Mucosa of rectum (tissue), 2 donors: ENCODE results near the gene TSPAN12.

Source experiments
- H3K27ac ChIP-seq, 2 donors: one replicate each; pipeline ENCODE4 v1.7.0; 2013; ENCODE audit warnings: inconsistent platforms in 2 of 2, low read depth in 2 of 2, low read length in 2 of 2
- H3K27me3 ChIP-seq, 2 donors: one replicate each; pipeline ENCODE4 v1.7.0; 2013; ENCODE audit warnings: low read length in 2 of 2; ENCODE audit not compliant: control insufficient read depth in 2 of 2, insufficient read depth in 2 of 2
- H3K36me3 ChIP-seq, 2 donors: one replicate each; pipeline ENCODE4 v1.7.0; 2013; ENCODE audit warnings: low read length in 2 of 2; ENCODE audit not compliant: control insufficient read depth in 2 of 2, insufficient read depth in 2 of 2
- H3K4me1 ChIP-seq, 2 donors: one replicate each; pipeline ENCODE4 v1.7.0; 2013; ENCODE audit warnings: low read length in 2 of 2, mild to moderate bottlenecking in 1 of 2; ENCODE audit not compliant: control insufficient read depth in 2 of 2, insufficient read depth in 2 of 2
- H3K4me3 ChIP-seq, 2 donors: one replicate each; pipeline ENCODE4 v1.7.0; 2013; ENCODE audit warnings: low read length in 2 of 2
- H3K9ac ChIP-seq, 2 donors: one replicate each; pipeline ENCODE4 v1.7.0; 2013; ENCODE audit warnings: low read length in 2 of 2, low read depth in 1 of 2, mild to moderate bottlenecking in 1 of 2
- H3K9me3 ChIP-seq, 2 donors: one replicate each; pipeline ENCODE4 v1.7.0; 2013; ENCODE audit warnings: low read length in 2 of 2; ENCODE audit not compliant: control insufficient read depth in 2 of 2
- donor health status: healthy.
- donor health status: Normal muscosa, but diverticular disease.

Gene TSPAN12

DNA sequence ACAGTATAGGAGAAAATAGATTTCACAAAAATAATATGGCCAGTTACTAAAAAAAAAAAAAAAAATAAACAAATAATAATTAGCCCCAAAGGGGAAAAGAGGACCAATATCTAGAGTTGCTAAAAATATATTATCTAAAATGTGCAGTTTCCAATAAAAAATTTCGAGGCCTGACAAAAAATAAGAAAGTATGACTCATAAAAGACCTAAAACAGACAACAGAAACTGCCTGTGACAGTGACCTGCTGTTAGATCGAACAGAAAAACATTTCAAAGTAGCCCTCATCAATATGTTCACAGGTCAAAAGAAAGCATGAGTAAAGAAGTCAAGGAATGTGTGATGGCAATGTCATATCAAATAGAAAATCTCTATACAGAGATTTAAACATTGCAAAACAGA is 11.8 kb upstream of the TSPAN12 start:
- no peak overlapping the region for H3K4me3 ChIP-seq
- no peaks in the 10 kb centered on the region for H3K36me3 ChIP-seq
- no peaks in the 10 kb centered on the region for H3K4me1 ChIP-seq
- H3K27me3 ChIP-seq: no peaks in the 10 kb centered on the region
- no peaks in the 10 kb centered on the region for H3K9me3 ChIP-seq
- H3K9ac ChIP-seq: no peak overlapping the region
- no peak overlapping the region for H3K27ac ChIP-seq

DNA sequence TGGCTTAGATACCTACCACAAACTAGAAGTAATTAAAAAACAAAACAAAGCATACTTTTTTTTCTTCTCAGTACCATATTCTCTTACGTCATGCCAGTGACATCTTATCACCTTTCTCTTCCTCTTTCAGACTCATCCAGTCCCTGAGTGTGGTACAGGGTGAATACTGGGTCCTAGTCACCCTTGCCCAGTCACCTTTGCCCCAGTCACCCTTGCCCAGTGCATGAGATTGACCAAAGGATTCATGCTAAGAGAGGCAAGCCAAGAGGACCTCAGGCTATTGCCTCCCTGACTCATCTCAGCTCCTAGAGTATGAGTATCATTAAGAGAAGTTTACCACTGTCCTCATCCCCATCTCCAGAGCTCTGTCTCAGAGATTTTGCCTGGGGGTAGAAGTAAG is 10.0 kb upstream of the TSPAN12 start:
- Histone ChIP-seq H3K4me1 (no peaks in the 10 kb centered on the region), H3K9me3 (no peaks in the 10 kb centered on the region), H3K27me3 (no peaks in the 10 kb centered on the region), H3K4me3 (no peak overlapping the region), H3K9ac (no peak overlapping the region), H3K36me3 (no peaks in the 10 kb centered on the region), H3K27ac (no peak overlapping the region)

DNA sequence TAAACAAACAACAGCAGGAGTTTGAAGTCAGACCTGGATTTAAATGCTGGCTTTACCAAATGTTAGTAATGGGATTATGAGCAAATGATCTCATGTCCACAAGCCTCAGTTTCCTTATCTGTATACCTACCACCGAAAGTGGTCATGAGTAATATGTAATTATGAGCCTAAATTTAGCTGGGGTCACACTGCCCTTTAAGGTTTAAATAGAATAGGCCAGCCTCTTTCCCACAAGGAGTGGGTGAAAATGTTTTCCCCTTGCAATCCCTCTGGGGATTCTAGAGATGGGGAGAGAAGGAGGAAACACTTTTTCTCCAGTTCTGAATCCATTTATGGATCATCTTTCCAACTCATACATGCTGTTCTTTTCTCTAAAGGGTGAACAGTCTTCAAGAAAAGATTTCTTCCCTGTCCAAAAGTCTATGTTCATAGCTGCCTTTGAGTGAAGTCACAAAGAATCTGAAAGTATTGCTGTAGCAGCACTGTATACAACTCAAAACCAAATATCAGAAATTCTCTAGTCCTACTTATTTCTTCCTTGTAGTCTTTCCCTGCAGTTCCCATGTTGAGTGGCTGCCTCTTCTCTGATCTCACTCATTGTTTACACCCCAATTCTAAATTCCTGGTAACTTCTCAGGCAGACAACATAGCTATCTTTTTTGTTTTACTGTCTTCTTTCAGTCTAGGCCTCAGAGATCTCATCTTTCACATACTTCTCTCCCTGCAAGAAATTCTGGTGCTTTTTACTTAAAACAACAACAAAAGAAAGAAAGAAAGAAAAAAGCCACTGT is 7.4 kb upstream of the TSPAN12 start:
- Histone ChIP-seq H3K9ac (no peak overlapping the region), H3K9me3 (no peaks in the 10 kb centered on the region), H3K4me3 (no peak overlapping the region), H3K27ac (no peak overlapping the region), H3K4me1 (no peaks in the 10 kb centered on the region), H3K36me3 (no peaks in the 10 kb centered on the region), H3K27me3 (no peaks in the 10 kb centered on the region)

DNA sequence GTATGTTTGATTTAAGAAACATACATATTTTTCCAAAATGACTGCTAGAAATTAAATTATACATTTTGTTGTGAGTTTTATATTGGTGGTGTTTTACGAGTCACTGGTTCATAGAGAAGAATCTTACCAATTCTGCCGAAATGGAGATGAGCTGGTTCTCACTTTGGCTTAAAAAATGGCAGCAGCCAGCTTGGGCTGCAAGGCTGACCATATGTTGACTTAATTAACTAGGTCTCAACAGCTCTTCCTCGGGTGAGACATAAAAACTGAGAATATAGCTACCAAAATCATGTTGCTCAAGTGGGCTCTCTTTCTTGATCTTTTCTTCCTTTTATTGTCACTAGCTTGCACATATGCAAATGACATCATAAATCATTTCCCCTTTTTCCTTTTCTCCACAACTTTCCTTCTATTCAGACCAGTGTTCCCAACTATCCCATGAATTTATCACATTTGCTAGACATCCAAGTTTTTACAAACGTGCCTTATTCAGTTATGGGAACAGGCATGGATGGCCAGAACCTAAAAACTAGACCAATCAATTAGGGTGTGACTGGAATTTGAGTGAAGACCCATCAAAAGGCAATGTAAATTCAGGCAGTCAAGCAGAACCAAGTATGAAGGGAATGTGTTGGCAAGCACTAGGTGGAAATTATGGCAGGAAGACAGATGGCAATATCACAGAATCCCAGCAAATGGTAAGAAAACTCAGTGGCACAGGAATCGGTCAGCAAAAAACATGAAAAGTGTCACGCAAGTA is 6.4 kb upstream of the TSPAN12 start:
- H3K4me1 ChIP-seq: peaks cover under 1% of the 10 kb centered on the region in 2 donors
- no peaks in the 10 kb centered on the region for H3K36me3 ChIP-seq
- no peak overlapping the region for H3K9ac ChIP-seq
- H3K9me3 ChIP-seq: no peaks in the 10 kb centered on the region
- H3K27me3 ChIP-seq: no peaks in the 10 kb centered on the region
- no peak overlapping the region for H3K4me3 ChIP-seq
- H3K27ac ChIP-seq: no peak overlapping the region

DNA sequence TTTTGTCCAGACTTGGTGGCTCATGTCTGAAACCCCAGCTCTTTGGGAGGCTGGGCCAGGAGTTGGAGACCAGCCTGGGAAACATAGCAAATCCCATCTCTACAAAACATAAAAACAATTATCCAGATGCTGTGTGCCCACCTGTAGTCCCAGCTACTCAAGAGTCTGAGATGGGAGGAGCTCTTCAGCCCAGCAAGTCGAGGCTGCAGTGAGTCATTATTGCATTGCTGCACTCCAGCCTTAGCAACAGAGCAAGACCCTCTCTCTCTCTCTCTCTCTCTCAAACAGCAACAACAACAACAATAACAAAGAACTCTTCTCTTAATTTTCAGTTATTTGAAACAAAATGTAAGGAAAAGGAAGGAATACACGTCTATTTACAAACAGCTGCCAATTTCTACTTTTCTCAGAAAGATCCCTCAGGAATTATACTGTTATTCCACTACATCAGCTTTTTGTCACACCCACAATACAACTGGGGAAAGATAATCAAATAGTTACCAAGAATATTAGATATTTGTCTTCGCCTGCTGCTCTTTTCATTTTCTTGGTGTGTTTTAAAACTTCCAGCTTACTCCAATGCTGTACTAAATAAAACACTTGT is 5.1 kb upstream of the TSPAN12 start:
- no peak overlapping the region for H3K27ac ChIP-seq
- no peaks in the 10 kb centered on the region for H3K27me3 ChIP-seq

DNA sequence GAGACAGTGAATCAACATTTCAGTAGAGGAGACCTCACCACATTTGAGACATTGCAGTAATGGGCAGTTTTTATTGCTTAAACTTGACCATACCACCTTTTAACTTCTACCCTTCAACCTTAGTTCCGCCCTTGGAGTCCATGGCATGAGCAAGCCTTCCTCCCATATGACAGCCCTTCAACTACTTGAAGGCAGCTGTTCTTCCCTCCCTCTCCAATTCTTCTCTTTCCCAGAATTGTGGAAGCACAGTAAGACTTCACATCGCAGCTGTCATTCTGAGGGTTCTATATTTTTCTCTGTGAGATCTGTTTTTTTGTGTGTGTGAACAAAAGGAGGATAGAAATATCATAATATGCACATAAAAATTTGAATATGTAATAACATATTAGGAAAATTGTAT is 2.2 kb upstream of the TSPAN12 start:
- H3K27ac ChIP-seq: no peak overlapping the region

More for the DNA sequence above, 5.1 kb upstream of the TSPAN12 start:
- Histone ChIP-seq H3K4me1 (peaks cover 4 to 8% of the 10 kb centered on the region in 2 donors), H3K4me3 (no peak overlapping the region), H3K36me3 (no peaks in the 10 kb centered on the region), H3K9me3 (no peaks in the 10 kb centered on the region), H3K9ac (no peak overlapping the region)

DNA sequence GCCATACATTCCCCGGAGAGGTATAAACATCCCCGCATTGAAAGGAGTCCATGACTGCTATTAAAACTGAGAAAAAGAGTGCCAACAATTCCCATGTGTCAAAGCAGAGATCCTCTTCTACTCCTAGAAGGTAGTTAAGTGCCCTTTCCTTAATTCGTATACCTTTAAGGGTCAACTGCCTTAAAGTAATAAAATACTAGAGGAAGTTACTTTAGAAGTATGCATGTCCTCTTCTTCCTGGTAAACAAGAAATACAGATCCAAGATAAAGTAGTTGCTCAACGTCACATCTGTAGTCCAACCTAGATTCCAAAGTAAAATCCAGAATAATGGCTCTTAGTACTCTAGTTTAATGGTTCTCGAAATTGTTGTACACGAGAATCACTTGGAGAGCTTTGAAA is 1.5 kb upstream of the TSPAN12 start:
- Histone ChIP-seq H3K4me3 (no peak overlapping the region), H3K4me1 (peaks cover 10 to 13% of the 10 kb centered on the region in 2 donors), H3K9ac (no peak overlapping the region), H3K27ac (peak overlapping the region; percentile 24), H3K36me3 (no peaks in the 10 kb centered on the region), H3K9me3 (no peaks in the 10 kb centered on the region), H3K27me3 (no peaks in the 10 kb centered on the region)

More for the DNA sequence above, 2.2 kb upstream of the TSPAN12 start:
- H3K9me3 ChIP-seq: no peaks in the 10 kb centered on the region
- no peak overlapping the region for H3K4me3 ChIP-seq
- peaks cover 10 to 13% of the 10 kb centered on the region in 2 donors for H3K4me1 ChIP-seq
- H3K27me3 ChIP-seq: no peaks in the 10 kb centered on the region
- no peaks in the 10 kb centered on the region for H3K36me3 ChIP-seq
- no peak overlapping the region for H3K9ac ChIP-seq

DNA sequence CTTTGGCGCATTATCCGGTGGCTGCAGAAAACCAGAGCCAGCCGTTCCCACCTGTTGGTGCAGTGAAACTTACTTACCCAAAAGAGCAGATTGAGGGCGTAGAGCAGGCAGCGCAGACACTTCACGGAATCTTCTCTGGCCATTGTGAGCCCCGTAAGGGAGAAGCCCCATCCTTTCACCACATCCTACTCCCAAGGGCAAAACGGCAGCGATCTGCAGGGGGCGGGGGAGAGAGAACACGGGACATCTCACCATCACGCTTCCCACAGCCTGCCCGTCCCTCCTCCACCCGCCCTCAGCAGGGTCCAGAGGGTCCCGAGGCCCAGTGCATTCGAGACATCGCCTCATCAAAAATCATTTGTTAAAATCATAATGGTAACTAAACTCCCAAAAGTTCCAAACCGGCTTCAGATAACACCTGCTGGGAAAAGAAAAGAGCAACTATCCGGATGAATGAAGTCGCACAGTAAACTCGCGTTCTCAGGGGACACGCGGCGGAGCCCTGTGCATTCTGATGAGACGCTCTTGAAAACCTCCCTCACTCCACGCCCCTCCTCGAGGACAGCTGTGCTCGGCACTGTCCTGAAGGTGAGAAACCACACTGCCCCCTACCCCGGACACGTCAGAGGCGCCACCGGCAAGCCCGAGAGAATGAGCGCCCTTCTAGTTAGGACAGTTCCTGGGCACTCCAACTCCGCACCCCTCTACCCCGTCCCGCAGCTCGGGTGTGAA is 1.2 kb downstream of the TSPAN12 start:
- Histone ChIP-seq H3K36me3 (no peaks in the 10 kb centered on the region), H3K27ac (no peak overlapping the region), H3K4me3 (peak overlapping the region; percentile 75 to 88), H3K4me1 (peaks cover 10 to 13% of the 10 kb centered on the region in 2 donors), H3K9ac (peak overlapping the region; percentile 65 to 66), H3K9me3 (no peaks in the 10 kb centered on the region), H3K27me3 (no peaks in the 10 kb centered on the region)

DNA sequence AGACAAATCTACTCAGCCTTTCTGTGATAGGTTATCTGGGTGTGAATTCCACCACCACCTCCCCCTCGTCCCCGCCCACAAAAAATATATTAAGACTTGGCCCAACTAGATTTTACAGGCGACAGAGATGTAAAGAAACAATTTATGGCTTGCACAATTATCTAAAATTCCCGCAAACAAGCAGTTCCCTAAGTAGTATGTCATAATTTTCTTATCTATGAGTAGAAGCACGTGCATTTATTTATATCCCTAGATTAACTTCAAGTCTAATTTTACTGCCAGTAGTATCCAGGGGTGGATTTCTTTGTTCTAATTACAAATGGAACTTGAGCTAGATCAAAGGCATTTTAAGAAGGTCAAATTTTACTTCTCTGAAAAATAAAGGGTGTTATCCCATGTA is 1.7 kb downstream of the TSPAN12 start:
- no peak overlapping the region for H3K27ac ChIP-seq

More for the DNA sequence above, 1.7 kb downstream of the TSPAN12 start:
- H3K9ac ChIP-seq: no peak overlapping the region
- H3K4me3 ChIP-seq: peak overlapping the region; percentile 75 to 88
- H3K9me3 ChIP-seq: no peaks in the 10 kb centered on the region
- peaks cover 10 to 13% of the 10 kb centered on the region in 2 donors for H3K4me1 ChIP-seq
- H3K36me3 ChIP-seq: no peaks in the 10 kb centered on the region
- no peaks in the 10 kb centered on the region for H3K27me3 ChIP-seq
